GM12874 (cell line): ENCODE measurements around the gene UBE2I.

Source experiments
- CTCF ChIP-seq: IDR thresholded peaks from 2 replicates; pipeline ENCODE4 v1.5.1; 2011; ENCODE audit warnings: low read depth, mild to moderate bottlenecking, control low read depth, low read length, moderate library complexity; ENCODE audit not compliant: insufficient read depth

UBE2I gene

DNA sequence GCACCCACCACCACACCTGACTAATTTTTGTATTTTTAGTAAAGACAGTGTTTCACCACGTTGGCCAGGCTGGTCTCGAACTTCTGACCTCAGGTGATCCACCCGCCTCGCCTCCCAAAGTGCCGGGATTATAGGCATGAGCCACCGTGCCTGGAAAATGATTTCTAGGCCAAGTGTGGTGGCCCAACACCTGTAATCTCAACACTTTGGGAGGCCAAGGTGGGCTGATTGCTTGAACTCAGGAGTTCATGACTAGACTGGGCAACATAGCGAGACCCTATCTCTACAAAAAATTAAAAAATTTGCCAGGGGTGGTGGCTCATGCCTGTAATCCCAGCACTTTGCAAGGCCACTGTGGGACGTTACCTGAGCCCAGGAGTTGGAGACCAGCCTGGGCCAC is 13.0 kb downstream of the UBE2I start:
- TF ChIP-seq CTCF: no peak

GRCh38 chr16:1323296-1324239 is 14.1 kb downstream of the UBE2I start:
- TF ChIP-seq CTCF: no peak

DNA sequence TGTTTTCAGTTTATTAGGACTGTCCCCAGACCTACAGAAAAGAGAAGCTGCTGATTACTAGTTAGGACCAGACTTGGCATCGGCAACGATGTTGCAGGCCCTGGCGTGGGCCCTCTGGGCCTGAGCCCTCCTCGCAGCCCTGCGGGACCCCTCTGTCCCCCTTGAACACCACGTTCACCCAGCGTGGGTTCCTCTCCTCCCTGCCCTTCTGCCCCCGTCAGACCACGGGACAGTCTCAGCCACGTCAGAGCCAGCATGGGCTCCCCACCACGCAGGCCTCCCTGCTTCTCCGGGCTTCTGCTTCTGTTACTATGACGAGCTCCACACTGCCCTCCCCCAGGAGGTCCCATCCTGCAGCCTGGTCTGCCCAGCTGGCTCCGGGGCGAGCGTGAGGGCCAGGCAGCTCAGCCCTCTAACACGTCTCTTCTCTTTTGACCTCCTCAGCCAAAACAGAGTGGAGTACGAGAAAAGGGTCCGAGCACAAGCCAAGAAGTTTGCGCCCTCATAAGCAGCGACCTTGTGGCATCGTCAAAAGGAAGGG is 14.9 kb downstream of the UBE2I start:
- TF ChIP-seq CTCF: no peak

DNA sequence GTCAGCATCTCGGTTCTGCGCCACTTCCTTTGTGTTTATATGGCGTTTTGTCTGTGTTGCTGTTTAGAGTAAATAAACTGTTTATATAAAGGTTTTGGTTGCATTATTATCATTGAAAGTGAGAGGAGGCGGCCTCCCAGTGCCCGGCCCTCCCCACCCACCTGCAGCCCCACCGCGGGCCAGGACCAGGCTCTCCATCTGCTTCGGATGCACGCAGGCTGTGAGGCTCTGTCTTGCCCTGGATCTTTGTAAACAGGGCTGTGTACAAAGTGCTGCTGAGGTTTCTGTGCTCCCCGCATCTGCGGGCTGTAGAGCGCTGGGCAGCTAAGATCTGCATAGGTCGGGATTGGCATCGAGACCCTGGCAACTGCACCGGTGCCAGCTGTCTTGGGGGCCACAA is 15.8 kb downstream of the UBE2I start:
- no peak for TF ChIP-seq CTCF

- no peak for TF ChIP-seq CTCF
Measured at GRCh38 chr16:1325673-1326371, 16.4 kb downstream of the UBE2I start.

DNA sequence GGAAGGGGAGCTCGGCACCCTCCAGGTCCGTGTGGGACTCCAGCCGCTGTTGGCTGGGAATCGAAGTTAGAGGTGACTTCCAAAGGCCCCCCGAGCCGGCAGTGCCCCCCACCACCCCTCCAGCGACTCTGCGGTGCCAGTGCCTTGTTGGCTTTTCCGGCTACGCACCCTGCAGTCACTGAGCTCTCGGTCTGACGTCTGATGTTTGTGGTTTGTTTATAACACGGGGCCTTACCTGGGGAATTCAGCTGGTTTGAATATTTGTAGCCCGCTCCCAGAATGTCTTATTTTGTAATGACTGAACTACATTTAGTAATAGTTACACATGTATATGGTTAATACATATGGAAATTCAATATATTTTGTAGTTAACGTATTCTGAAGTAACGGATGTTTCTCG is 17.0 kb downstream of the UBE2I start:
- TF ChIP-seq CTCF: no peak

GRCh38 chr16:1326946-1327618 is 17.6 kb downstream of the UBE2I start:
- no peak for TF ChIP-seq CTCF
